Measurements from ENCODE around the gene RPS4Y2. TPM values are rescaled to one million over a fixed set of nuclear protein-coding genes. Genes with fewer than 3 reads are reported as not detected.

RPS4Y2 gene
- polyA plus RNA-seq, 3 donors: 0.20 TPM; not detected in 2

DNA sequence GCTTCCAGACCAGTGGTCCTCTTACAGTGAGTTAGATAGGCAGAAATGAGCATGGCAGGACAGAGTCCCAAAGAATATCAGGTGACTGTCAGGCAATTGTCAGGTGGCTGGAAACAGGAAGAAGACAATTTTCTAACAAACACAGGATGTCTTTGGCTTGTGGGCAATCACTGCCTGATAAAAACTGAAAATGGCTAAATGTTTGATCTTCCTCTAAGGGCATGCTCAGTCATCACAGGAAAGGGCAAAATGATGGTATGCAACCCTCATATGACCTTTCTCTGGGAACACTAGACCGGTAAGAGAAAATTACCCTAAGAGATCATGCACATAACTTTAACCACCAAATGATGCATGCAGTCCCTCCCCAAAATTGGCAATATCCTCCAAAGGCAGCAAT is 57.6 kb downstream of the RPS4Y2 start:
- DNase-seq (ENCODE audit: extremely low read depth in 1 of 11, low read depth in 9 of 11, low spot score in 4 of 11): no peak

DNA sequence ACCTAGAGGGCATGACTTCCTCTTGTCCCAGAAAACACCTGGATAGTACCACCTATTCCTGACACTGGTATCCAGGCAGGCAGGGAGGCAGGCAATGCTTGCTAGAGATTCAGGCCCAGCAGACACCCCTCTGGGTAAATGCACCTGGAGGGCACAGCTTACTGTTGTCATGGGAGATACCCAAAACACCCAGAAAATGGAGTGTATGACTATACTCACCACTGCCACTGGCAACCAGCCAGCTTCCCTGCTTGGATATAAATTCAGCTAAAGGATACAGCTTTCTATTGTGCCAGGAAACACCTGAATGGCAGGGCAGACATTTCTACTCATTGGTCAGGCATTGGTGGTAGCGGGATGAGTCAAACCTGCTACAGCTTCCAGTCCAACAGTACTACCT is 58.9 kb downstream of the RPS4Y2 start:
- no peak for DNase-seq (ENCODE audit: extremely low read depth in 1 of 11, low read depth in 9 of 11, low spot score in 4 of 11)

DNA sequence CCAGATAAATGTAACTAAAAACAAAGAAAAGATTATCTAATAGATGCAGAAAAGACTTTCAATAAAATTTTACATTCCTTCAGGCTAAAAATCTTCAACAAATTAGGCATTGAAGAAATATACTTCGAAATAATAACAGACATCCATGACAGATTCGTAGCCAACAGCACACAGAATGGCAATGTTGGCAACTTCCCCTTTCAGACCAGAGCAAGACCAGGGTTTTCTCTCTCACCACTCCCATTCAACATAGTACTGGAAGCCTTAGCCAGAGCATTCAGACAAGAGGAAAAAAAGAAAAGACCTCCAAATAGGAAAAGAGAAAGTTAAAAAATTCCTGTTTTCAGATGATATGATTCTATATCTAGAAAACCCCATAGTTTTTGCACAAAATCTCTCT is 61.2 kb downstream of the RPS4Y2 start:
- no peak for DNase-seq (ENCODE audit: extremely low read depth in 1 of 11, low read depth in 9 of 11, low spot score in 4 of 11)

Other genes with a start within 250 kb of the RPS4Y2 start
- 10 to 100 TPM in 2 of 3 donors, under 1 TPM in 1; 0.27 to 63.2 (median 58.3) TPM for gene EIF1AY, start 180.3 kb upstream of the RPS4Y2 start, polyA plus RNA-seq (ENCODE audit: insufficient read length in 3 of 3)

Measured in renal cortex interstitium (tissue), 11 donors.